Activated CD8-positive, alpha-beta memory T cell treated with anti-CD3 and anti-CD28 coated beads, Interleukin-2, amount 50 U/mL, for 24 hours (primary cell): ENCODE measurements around the gene TCF4.

Experiments used
- DNase-seq: peaks from one replicate; pipeline ENCODE4 v3.0.0-alpha.2; 2020; ENCODE audit errors: extremely low read depth

Gene TCF4

GRCh38 chr18:55504808-55505207, 83.2 kb downstream of the TCF4 start:
- no peak for DNase-seq

GRCh38 chr18:55503167-55503820, 84.7 kb downstream of the TCF4 start:
- DNase-seq, result no peak

GRCh38 chr18:55501982-55502710, 85.8 kb downstream of the TCF4 start:
- no peak for DNase-seq

GRCh38 chr18:55501579-55501978, 86.4 kb downstream of the TCF4 start:
- no peak for DNase-seq

- DNase-seq, result no peak
These were observed 87.5 kb downstream of the TCF4 start for GRCh38 chr18:55500316-55501086.

GRCh38 chr18:55499526-55499925, 88.5 kb downstream of the TCF4 start:
- DNase-seq, result no peak

- DNase-seq, result no peak
These were observed 90.1 kb downstream of the TCF4 start for GRCh38 chr18:55497825-55498403.

- DNase-seq, result no peak
These were observed 93.1 kb downstream of the TCF4 start for GRCh38 chr18:55494899-55495298.

GRCh38 chr18:55494441-55494840, 93.6 kb downstream of the TCF4 start:
- DNase-seq, result no peak

GRCh38 chr18:55491616-55492015, 96.4 kb downstream of the TCF4 start:
- DNase-seq, result no peak

- DNase-seq, result no peak
These were observed 98.7 kb downstream of the TCF4 start for GRCh38 chr18:55489034-55489986.

GRCh38 chr18:55488473-55488872, 99.5 kb downstream of the TCF4 start:
- no peak for DNase-seq

GRCh38 chr18:55487997-55488396, 100.0 kb downstream of the TCF4 start:
- no peak for DNase-seq

- DNase-seq, result no peak
These were observed 101.1 kb downstream of the TCF4 start for GRCh38 chr18:55486936-55487335.

GRCh38 chr18:55485666-55486065, 102.3 kb downstream of the TCF4 start:
- no peak for DNase-seq

GRCh38 chr18:55484773-55485172, 103.2 kb downstream of the TCF4 start:
- DNase-seq, result no peak

GRCh38 chr18:55483266-55483871, 104.6 kb downstream of the TCF4 start:
- no peak for DNase-seq

GRCh38 chr18:55479656-55480420, 108.2 kb downstream of the TCF4 start:
- no peak for DNase-seq

GRCh38 chr18:55477860-55478581, 110.0 kb downstream of the TCF4 start:
- DNase-seq, result no peak
